Tibial artery (tissue), 4 donors: ENCODE results near the gene SEMA4G.

Experiments
- DNase-seq, 2 donors: peaks; one replicate each; pipeline ENCODE4 v3.0.0-alpha.2; 2019
- H3K27ac ChIP-seq, 2 donors: fragments of 200-600 bp; sonication (generic) in 1 of 2; 1 replicate in 1 of 2; 2 replicates in 1 of 2; pipeline ENCODE4 v1.5.1; 2018 to 2019; ENCODE audit warnings: mild to moderate bottlenecking in 1 of 2
- H3K27me3 ChIP-seq, 2 donors: fragments of 200-600 bp; sonication (generic) in 1 of 2; one replicate each; pipeline versions ENCODE4 v1.5.1 to v1.6.0; 2016 to 2019
- H3K36me3 ChIP-seq, 3 donors: fragments of 200-600 bp; sonication (generic) in 2 of 3; one replicate each; pipeline ENCODE4 v1.5.1; 2016 to 2019; ENCODE audit warnings: mild to moderate bottlenecking in 2 of 3
- H3K4me1 ChIP-seq, 4 donors: fragments of 200-600 bp; sonication (generic) in 2 of 4; 1 replicate in 3 of 4; 2 replicates in 1 of 4; pipeline ENCODE4 v1.5.1; 2016 to 2019
- H3K4me3 ChIP-seq, 2 donors: fragments of 200-600 bp; sonication (generic) in 1 of 2; 1 replicate in 1 of 2; 2 replicates in 1 of 2; pipeline ENCODE4 v1.5.1; 2018 to 2019; ENCODE audit warnings: mild to moderate bottlenecking in 2 of 2
- H3K9me3 ChIP-seq, 3 donors: fragments of 200-600 bp; sonication (generic) in 1 of 3; one replicate each; pipeline ENCODE4 v1.5.1; 2016 to 2019
- CTCF ChIP-seq, 2 experiments: fragments of 200-600 bp in 1 of 2; fragments of 450-650 bp in 1 of 2; IDR thresholded peaks; one replicate each; pipeline ENCODE4 v1.5.1; 2017 to 2019; ENCODE audit warnings: antibody characterized with exemption in 2 of 2, mild to moderate bottlenecking in 1 of 2, moderate library complexity in 1 of 2
- intact Hi-C: fragments of 100-400 bp; cut with DNase I; formaldehyde crosslinking; loops from one replicate; pipeline ENCODE4 v1.15.0; 2023; ENCODE audit warnings: low total_unique reads

Gene SEMA4G

DNA sequence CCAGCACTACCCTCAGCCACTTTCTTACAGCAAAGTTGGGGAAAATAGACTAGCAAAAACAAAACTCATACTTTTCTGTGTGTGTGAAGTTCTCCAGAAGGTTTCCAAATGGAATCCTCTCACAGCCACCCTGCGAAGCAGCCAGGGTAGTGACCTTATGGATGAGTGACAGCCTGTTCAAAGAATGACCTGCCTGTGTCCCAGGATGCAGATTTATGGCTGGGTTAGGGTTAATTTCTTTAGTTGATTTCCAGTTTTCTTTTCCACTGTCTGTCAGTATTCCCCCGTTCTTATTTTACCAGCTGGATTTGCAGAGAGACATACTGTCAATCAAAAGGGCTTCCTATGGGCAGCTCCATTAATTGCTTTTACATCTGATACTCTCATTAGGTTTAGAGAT, 2.4 kb upstream of the SEMA4G start:
- H3K9me3 ChIP-seq, result no peaks in the 10 kb centered on the region
- no peak overlapping the region for H3K27ac ChIP-seq
- peaks cover 0 to 13% of the 10 kb centered on the region in 2 donors for H3K27me3 ChIP-seq
- no peak overlapping the region for H3K4me3 ChIP-seq
- H3K4me1 ChIP-seq, result peaks cover 0 to 15% (median 14%) of the 10 kb centered on the region in 4 donors
- no peak for DNase-seq
- TF ChIP-seq CTCF (IDR thresholded peaks at IDR 0.05), result no peak
- H3K36me3 ChIP-seq, result peaks cover 5 to 25% (median 13%) of the 10 kb centered on the region in 3 donors
- intact Hi-C loops, result no loop called here

DNA sequence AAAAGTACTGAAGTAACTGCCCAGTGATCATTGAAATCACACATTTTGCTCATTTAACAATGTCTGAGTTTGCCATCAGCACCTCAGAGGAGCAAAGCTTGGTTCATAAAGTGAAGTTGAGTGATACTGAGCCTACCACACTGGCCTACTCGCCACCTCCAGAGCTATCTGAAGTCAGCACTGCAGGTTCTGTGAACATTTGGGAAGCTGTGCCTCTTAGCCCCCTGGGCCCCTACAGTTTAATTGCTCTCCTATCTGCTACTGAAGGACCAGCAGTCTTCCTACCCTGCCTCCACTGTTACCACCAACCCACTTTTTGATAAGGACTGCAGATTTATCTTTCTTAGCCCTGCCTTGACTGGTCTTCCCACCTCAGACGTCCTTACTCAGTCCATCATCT, 2.0 kb upstream of the SEMA4G start:
- H3K36me3 ChIP-seq, result peaks cover under 1 to 21% (median 8%) of the 10 kb centered on the region in 3 donors
- H3K4me1 ChIP-seq, result peaks cover 0 to 15% (median 14%) of the 10 kb centered on the region in 4 donors
- peaks cover 0 to 13% of the 10 kb centered on the region in 2 donors for H3K27me3 ChIP-seq
- no peaks in the 10 kb centered on the region for H3K9me3 ChIP-seq
- intact Hi-C loops, result no loop called here
- no peak overlapping the region for H3K4me3 ChIP-seq
- no peak overlapping the region for H3K27ac ChIP-seq
- DNase-seq, result no peak
- TF ChIP-seq CTCF (IDR thresholded peaks at IDR 0.05), result no peak

GRCh38 chr10:100968062-100968736, 1.1 kb upstream of the SEMA4G start:
- DNase-seq, result no peak
- H3K36me3 ChIP-seq, result peaks cover 0 to 12% (median under 1%) of the 10 kb centered on the region in 3 donors
- intact Hi-C loops, result no loop called here
- H3K4me3 ChIP-seq, result no peak overlapping the region
- no peak overlapping the region for H3K27ac ChIP-seq
- peaks cover 0 to 13% of the 10 kb centered on the region in 2 donors for H3K27me3 ChIP-seq
- peaks cover 0 to 15% (median 14%) of the 10 kb centered on the region in 4 donors for H3K4me1 ChIP-seq
- H3K9me3 ChIP-seq, result no peaks in the 10 kb centered on the region
- TF ChIP-seq CTCF (IDR thresholded peaks at IDR 0.05), result no peak

DNA sequence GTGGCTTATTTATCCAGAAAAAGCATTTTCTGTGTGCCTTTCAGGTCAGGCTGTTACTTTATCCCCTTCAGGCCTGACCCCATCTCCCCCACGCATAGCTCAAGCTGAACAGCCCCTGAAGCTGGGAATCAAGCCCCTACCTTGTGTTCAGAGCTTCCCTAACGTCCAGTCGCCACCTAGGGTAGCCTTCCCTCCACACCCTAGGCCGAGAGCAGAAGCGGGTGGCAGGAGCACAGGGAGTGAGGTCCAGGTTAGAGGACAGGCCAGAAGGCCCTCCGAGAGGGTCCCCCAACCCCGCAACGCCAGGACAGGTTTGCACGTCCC, 479 bp upstream of the SEMA4G start:
- Histone ChIP-seq H3K27me3 (peaks cover 0 to 13% of the 10 kb centered on the region in 2 donors), H3K36me3 (peaks cover 0 to 11% (median 0%) of the 10 kb centered on the region in 3 donors), H3K4me1 (peaks cover 0 to 15% (median 14%) of the 10 kb centered on the region in 4 donors), H3K9me3 (no peaks in the 10 kb centered on the region), H3K27ac (peak overlapping the region in 1 of 2 donors; percentile 18), H3K4me3 (peak overlapping the region; percentile 39 to 58)
- no peak for DNase-seq
- TF ChIP-seq CTCF (IDR thresholded peaks at IDR 0.05), result no peak
- intact Hi-C loops, result no loop called here

DNA sequence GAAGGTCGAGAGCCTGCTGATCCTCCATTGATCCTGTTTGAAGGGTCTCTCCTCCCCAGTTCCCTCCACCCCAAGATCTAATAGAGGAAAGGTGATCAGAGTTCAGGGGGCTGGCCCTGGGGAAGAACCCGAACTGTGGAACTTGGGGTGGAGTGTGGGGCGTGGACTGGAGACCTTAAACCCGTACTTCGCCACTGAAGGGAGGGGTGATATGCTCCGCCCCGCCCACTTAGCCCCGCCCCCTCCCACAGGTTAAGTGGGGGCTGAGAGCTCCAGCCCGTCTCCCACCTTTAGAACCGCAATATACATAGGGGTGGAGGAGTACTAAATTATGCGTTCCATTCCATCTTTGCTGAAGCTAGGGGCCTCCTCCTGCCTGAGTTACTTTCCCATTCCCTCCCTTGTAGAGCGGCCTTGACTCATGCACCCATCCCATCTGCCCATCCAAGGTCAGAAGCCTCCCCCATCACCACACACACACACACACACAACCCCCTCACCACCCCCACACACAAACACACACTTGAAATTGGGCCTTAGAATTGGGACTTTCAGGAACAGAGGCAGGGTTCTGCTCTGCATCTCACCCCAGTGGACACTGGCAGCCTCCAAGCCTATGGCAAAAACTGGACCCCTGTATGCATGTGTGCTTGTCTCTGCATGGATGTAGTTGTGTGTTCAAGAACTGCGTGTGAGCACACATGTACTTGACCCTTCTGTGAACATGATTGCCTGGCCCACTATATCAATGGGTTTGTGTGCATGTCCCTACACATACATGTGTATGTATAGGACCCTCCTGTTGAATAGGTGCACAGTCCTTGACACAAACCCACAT, 991 bp downstream of the SEMA4G start:
- Histone ChIP-seq H3K4me1 (peaks cover 0 to 15% (median 14%) of the 10 kb centered on the region in 4 donors), H3K27me3 (peaks cover 0 to 13% of the 10 kb centered on the region in 2 donors), H3K27ac (no peak overlapping the region), H3K36me3 (peaks cover 0 to 9% (median 0%) of the 10 kb centered on the region in 3 donors), H3K4me3 (peak overlapping the region in 1 of 2 donors; percentile 58), H3K9me3 (no peaks in the 10 kb centered on the region)
- intact Hi-C loops, result no loop called here
- no peak for DNase-seq
- no peak for TF ChIP-seq CTCF (IDR thresholded peaks at IDR 0.05)
